Omental fat pad (tissue), 4 donors: ENCODE data around the gene NSUN4. TPM values are rescaled to one million over a fixed set of nuclear protein-coding genes. Genes with fewer than 3 reads are reported as not detected.
"Not testable (repeated sequence)": the region's sequence is repeated elsewhere in the genome, so short reads cannot be mapped to it uniquely, and the experiment has no call there.

Experiments
- ATAC-seq: fragments of 150-250 bp; one replicate; pipeline ENCODE4 v1.9.1; 2016; ENCODE audit warnings: mild to moderate bottlenecking, moderate library complexity; ENCODE audit not compliant: low FRiP score
- DNase-seq: peaks from one replicate; pipeline ENCODE4 v3.0.0-alpha.2; 2019; ENCODE audit warnings: low spot score
- CTCF ChIP-seq, 3 donors: fragments of 450-650 bp; IDR thresholded peaks; one replicate each; pipeline ENCODE4 v1.5.1; 2016 to 2017; ENCODE audit warnings: antibody characterized with exemption in 3 of 3, mild to moderate bottlenecking in 3 of 3, moderate library complexity in 2 of 3
- total RNA-seq, 4 donors: library from RNA; depleted of rRNA; stranded (reverse); fragments of >200 nt; gene quantifications; one replicate each; pipeline ENCODE4 v1.1.0, GENCODE V29; 2016

NSUN4 gene
- total RNA-seq, 4 donors from 2014 or later = 19.5 to 26.3 (median 22.2) TPM

GRCh38 chr1:46343351-46343695 lies 2.7 kb downstream of the NSUN4 start:
- no peak for DNase-seq
- ATAC-seq = no peak
- TF ChIP-seq CTCF (IDR thresholded peaks at IDR 0.05) = no peak

- no peak for TF ChIP-seq CTCF (IDR thresholded peaks at IDR 0.05)
- no peak for ATAC-seq
- DNase-seq = no peak
Measured at GRCh38 chr1:46343705-46344104, 3.1 kb downstream of the NSUN4 start.

- no peak for TF ChIP-seq CTCF (IDR thresholded peaks at IDR 0.05)
- no peak for DNase-seq
- ATAC-seq = no peak
Measured at GRCh38 chr1:46344481-46344880, 3.9 kb downstream of the NSUN4 start.

- DNase-seq (no peak), ATAC-seq (no peak)
- no peak for TF ChIP-seq CTCF (IDR thresholded peaks at IDR 0.05)
Measured at GRCh38 chr1:46345281-46345680, 4.7 kb downstream of the NSUN4 start.

GRCh38 chr1:46352363-46352762 lies 11.8 kb downstream of the NSUN4 start:
- TF ChIP-seq CTCF (IDR thresholded peaks at IDR 0.05) = no peak
- ATAC-seq (no peak), DNase-seq (no peak)

- ATAC-seq, DNase-seq: not testable (repeated sequence)
Measured at GRCh38 chr1:46355920-46356319, 15.3 kb downstream of the NSUN4 start.

- DNase-seq (no peak), ATAC-seq (no peak)
- no peak for TF ChIP-seq CTCF (IDR thresholded peaks at IDR 0.05)
Measured at GRCh38 chr1:46362158-46362557, 21.6 kb downstream of the NSUN4 start.

- no peak for TF ChIP-seq CTCF (IDR thresholded peaks at IDR 0.05)
- DNase-seq (no peak), ATAC-seq (no peak)
Measured at GRCh38 chr1:46363121-46363520, 22.5 kb downstream of the NSUN4 start.
